ENCODE measurements around the gene AGER.

DNA sequence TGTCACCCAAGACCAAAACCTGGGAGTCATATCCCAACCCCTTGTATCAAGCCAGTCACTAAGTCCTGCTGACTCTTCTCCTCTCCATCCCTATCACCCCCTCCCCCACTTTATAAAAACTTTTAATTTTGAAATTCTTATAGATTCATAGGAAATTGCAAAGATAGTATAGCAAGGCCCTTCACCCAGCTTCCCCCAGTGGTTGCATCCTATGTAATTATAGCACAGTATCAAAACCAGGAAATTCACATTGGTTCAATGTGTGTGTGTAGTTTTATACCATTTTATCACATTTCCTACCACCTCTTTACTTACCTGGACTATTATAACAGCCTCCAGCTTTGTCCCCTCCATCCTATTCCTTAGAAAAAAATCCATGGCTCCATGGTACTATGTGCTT, 26.0 kb downstream of the AGER start:
- TF ChIP-seq CTCF (conservative IDR thresholded peaks at IDR 0.05) (no peak), ZFX (IDR thresholded peaks at IDR 0.05) (no peak)
